ENCODE data around the gene XPNPEP1.

The XPNPEP1 gene

DNA sequence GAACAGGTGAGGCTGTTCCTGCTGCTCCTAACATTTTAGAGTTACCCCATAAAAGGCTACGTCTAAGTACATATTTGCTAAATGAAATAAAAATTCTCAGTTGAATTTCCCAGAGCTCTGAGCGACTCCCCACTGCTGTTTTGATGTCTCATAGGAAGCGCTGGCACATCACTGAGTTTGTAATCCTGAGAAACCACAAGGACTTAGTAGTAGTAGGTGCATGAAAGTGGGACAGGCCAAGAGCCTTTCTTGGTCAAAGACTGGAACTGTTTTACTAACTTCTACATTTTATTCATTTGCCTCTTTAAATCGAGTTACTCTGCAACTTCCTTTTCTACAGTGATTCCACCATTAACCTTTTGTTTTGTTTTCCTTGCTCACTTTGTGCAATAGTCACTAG lies 85.9 kb downstream of the XPNPEP1 start:
- Histone ChIP-seq H3K36me3 (ENCODE audit: insufficient read depth, low read length) (no peaks in the 10 kb centered on the region), H2AFZ (ENCODE audit: low read length, unreplicated experiment) (no peak overlapping the region), H3K27me3 (ENCODE audit: insufficient read depth, low read length) (peaks cover 17% of the 10 kb centered on the region), H3K4me1 (ENCODE audit: control insufficient read depth, insufficient read depth, low read length, unreplicated experiment) (no peaks in the 10 kb centered on the region), H3K27ac (ENCODE audit: low read depth, low read length) (no peak overlapping the region), H3K79me2 (ENCODE audit: control insufficient read depth, insufficient read depth, low read length, unreplicated experiment) (no peaks in the 10 kb centered on the region), H3K4me3 (ENCODE audit: low read depth, low read length) (no peak overlapping the region)

DNA sequence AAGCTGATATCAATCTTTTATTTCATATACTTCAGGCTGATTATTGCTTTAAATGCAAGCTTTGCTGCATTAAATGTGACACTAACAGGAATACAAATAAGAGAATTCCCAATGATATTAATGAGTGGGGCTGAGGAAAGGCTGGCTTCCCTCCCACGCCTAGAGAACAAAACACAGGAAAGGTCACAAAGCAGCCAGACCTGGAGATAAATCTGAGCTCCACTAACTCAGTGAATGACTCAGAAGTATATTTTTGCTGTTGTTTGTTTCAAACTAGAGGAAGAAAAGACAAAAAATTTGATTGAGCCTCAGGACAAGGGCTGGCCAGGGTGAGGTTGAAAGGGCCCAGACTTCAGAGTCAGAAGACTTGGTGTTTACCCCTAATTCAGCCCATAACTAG lies 88.1 kb downstream of the XPNPEP1 start:
- no peaks in the 10 kb centered on the region for H3K4me1 ChIP-seq (ENCODE audit: control insufficient read depth, insufficient read depth, low read length, unreplicated experiment)
- no peaks in the 10 kb centered on the region for H3K79me2 ChIP-seq (ENCODE audit: control insufficient read depth, insufficient read depth, low read length, unreplicated experiment)
- H2AFZ ChIP-seq (ENCODE audit: low read length, unreplicated experiment) = no peak overlapping the region
- no peak overlapping the region for H3K4me3 ChIP-seq (ENCODE audit: low read depth, low read length)
- no peaks in the 10 kb centered on the region for H3K36me3 ChIP-seq (ENCODE audit: insufficient read depth, low read length)
- peaks cover 17% of the 10 kb centered on the region for H3K27me3 ChIP-seq (ENCODE audit: insufficient read depth, low read length)
- H3K27ac ChIP-seq (ENCODE audit: low read depth, low read length) = no peak overlapping the region

DNA sequence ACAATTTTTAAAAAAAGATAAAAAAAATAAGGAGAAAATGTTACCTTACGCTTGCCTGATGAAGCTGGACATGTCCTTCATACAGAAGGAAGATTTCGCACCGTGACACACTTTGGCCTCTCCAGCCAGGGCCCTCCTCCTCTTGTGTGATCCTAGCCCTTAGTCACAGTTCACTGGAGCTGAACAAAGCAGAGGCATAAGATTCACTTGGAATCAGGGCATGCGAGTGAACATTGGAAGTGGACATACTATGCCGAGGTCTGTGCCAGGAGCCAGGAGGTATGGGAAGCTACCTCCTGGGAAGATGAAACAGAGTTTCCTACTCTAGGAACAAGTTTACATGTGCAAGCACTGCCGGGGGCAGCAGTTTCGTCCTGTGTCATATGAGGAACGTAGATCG lies 91.5 kb downstream of the XPNPEP1 start:
- Histone ChIP-seq H3K36me3 (ENCODE audit: insufficient read depth, low read length) (no peaks in the 10 kb centered on the region), H3K27ac (ENCODE audit: low read depth, low read length) (no peak overlapping the region), H3K4me1 (ENCODE audit: control insufficient read depth, insufficient read depth, low read length, unreplicated experiment) (no peaks in the 10 kb centered on the region), H3K4me3 (ENCODE audit: low read depth, low read length) (no peak overlapping the region), H3K27me3 (ENCODE audit: insufficient read depth, low read length) (peaks cover 9% of the 10 kb centered on the region), H3K79me2 (ENCODE audit: control insufficient read depth, insufficient read depth, low read length, unreplicated experiment) (no peaks in the 10 kb centered on the region), H2AFZ (ENCODE audit: low read length, unreplicated experiment) (no peak overlapping the region)

DNA sequence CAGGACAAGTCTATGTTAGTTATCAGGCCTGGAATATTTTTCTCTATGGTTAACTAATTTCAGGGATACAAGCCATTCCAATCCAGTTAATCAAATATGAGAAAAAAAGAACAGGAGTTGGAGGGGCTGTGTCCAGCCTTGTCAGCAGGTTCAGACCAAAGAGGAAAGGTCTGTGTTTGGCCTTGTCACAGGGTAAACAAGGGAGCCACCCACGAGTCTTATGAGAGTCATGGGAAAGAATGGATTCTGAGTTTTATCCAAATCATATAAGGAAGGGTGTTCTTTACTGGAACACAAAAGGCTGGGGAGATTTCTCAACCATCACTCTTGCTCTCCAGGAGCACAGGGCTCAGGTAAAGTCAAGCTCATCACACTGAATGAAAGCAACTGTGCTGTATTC lies 99.1 kb downstream of the XPNPEP1 start:
- H3K4me3 ChIP-seq (ENCODE audit: low read depth, low read length) = no peak overlapping the region
- H3K4me1 ChIP-seq (ENCODE audit: control insufficient read depth, insufficient read depth, low read length, unreplicated experiment) = no peaks in the 10 kb centered on the region
- H3K27me3 ChIP-seq (ENCODE audit: insufficient read depth, low read length) = 0 out of 2 replicates have a peak, but pooled peaks cover 5% of the 10 kb centered on the region
- no peaks in the 10 kb centered on the region for H3K79me2 ChIP-seq (ENCODE audit: control insufficient read depth, insufficient read depth, low read length, unreplicated experiment)
- H3K36me3 ChIP-seq (ENCODE audit: insufficient read depth, low read length) = no peaks in the 10 kb centered on the region
- no peak overlapping the region for H3K27ac ChIP-seq (ENCODE audit: low read depth, low read length)
- no peak overlapping the region for H2AFZ ChIP-seq (ENCODE audit: low read length, unreplicated experiment)

GRCh38 chr10:109823196-109823595 lies 100.1 kb downstream of the XPNPEP1 start:
- H3K27me3 ChIP-seq (ENCODE audit: insufficient read depth, low read length) = 0 out of 2 replicates have a peak, but pooled peaks cover 5% of the 10 kb centered on the region
- no peaks in the 10 kb centered on the region for H3K36me3 ChIP-seq (ENCODE audit: insufficient read depth, low read length)
- H2AFZ ChIP-seq (ENCODE audit: low read length, unreplicated experiment) = no peak overlapping the region
- H3K79me2 ChIP-seq (ENCODE audit: control insufficient read depth, insufficient read depth, low read length, unreplicated experiment) = no peaks in the 10 kb centered on the region
- no peak overlapping the region for H3K27ac ChIP-seq (ENCODE audit: low read depth, low read length)
- no peaks in the 10 kb centered on the region for H3K4me1 ChIP-seq (ENCODE audit: control insufficient read depth, insufficient read depth, low read length, unreplicated experiment)
- H3K4me3 ChIP-seq (ENCODE audit: low read depth, low read length) = no peak overlapping the region

DNA sequence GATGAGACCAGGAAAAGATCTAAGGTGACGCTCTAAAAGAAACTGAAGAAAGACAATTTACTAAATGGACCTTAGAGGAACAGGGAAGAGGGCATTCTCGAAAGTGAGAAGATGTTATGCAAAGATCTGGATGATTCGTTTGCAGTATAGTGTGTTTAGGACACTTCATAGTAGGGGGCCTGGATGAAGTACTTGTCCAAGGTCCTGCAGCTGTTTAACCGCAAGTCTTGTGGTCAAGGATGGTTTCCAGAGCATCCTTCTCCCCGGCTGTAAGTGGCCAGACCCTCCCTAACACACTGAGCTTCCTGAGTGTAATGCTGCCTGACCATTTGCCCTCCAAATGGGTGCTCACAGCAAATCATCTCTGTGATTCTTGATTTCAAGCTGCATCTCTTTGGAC lies 101.6 kb downstream of the XPNPEP1 start:
- no peak overlapping the region for H2AFZ ChIP-seq (ENCODE audit: low read length, unreplicated experiment)
- H3K36me3 ChIP-seq (ENCODE audit: insufficient read depth, low read length) = no peaks in the 10 kb centered on the region
- H3K4me3 ChIP-seq (ENCODE audit: low read depth, low read length) = no peak overlapping the region
- H3K27me3 ChIP-seq (ENCODE audit: insufficient read depth, low read length) = 0 out of 2 replicates have a peak, but pooled peaks cover 5% of the 10 kb centered on the region
- H3K27ac ChIP-seq (ENCODE audit: low read depth, low read length) = no peak overlapping the region
- no peaks in the 10 kb centered on the region for H3K4me1 ChIP-seq (ENCODE audit: control insufficient read depth, insufficient read depth, low read length, unreplicated experiment)
- no peaks in the 10 kb centered on the region for H3K79me2 ChIP-seq (ENCODE audit: control insufficient read depth, insufficient read depth, low read length, unreplicated experiment)

DNA sequence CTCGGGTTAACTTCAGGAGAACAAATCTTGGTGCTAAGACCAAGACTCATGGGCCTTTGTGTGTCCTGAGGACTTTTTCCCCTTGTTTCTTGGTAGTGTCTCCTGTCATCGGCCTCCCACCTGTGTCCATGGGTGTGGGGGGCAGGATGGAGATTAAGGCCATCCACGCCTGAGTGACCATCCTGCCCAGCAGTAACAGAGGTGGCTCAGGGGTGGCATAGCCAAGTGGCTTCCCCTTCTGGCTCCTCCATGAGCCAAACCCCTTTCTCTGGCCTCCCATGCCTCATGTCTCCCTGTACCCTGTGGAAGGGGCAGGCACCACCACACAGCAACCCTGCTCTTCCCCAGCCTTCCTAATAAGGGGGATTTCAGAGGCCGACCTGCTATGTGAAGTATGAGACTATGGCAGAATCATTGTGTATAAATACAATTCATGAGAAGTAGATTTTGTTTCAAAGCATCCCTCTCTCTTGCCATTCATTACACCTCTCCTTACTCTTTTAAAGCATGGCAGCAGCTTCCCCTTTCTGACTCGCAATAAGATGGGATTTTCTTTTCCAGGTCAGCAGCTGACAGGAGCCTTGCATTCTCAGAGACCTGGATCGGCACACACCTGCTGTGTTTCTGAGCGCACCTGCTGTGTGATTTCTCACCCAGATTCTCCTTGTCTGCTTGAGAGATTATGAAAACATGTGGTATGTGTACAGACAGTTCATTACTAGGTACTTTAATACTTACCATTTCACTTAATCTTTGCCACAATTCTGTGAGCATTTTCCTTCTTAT lies 102.5 kb downstream of the XPNPEP1 start:
- Histone ChIP-seq H3K4me3 (ENCODE audit: low read depth, low read length) (no peak overlapping the region), H3K27me3 (ENCODE audit: insufficient read depth, low read length) (0 out of 2 replicates have a peak, but pooled peaks cover 5% of the 10 kb centered on the region), H3K36me3 (ENCODE audit: insufficient read depth, low read length) (no peaks in the 10 kb centered on the region), H2AFZ (ENCODE audit: low read length, unreplicated experiment) (no peak overlapping the region), H3K27ac (ENCODE audit: low read depth, low read length) (no peak overlapping the region), H3K4me1 (ENCODE audit: control insufficient read depth, insufficient read depth, low read length, unreplicated experiment) (no peaks in the 10 kb centered on the region), H3K79me2 (ENCODE audit: control insufficient read depth, insufficient read depth, low read length, unreplicated experiment) (no peaks in the 10 kb centered on the region)

- no peak overlapping the region for H3K27ac ChIP-seq (ENCODE audit: low read depth, low read length)
Observed at GRCh38 chr10:109819807-109820206, 103.5 kb downstream of the XPNPEP1 start.

More at GRCh38 chr10:109819807-109820206, 103.5 kb downstream of the XPNPEP1 start:
- Histone ChIP-seq H3K4me3 (ENCODE audit: low read depth, low read length) (no peak overlapping the region), H2AFZ (ENCODE audit: low read length, unreplicated experiment) (no peak overlapping the region), H3K27me3 (ENCODE audit: insufficient read depth, low read length) (0 out of 2 replicates have a peak, but pooled peaks cover 5% of the 10 kb centered on the region), H3K79me2 (ENCODE audit: control insufficient read depth, insufficient read depth, low read length, unreplicated experiment) (no peaks in the 10 kb centered on the region), H3K36me3 (ENCODE audit: insufficient read depth, low read length) (no peaks in the 10 kb centered on the region), H3K4me1 (ENCODE audit: control insufficient read depth, insufficient read depth, low read length, unreplicated experiment) (no peaks in the 10 kb centered on the region)

Measured in ACC112 (cell line).